H54 (cell line): ENCODE measurements around the gene PDHX.
"Not testable (repeated sequence)": the region's sequence is repeated elsewhere in the genome, so short reads cannot be mapped to it uniquely, and the experiment has no call there.

Experiments used
- DNase-seq: peaks from one replicate; pipeline ENCODE4 v3.0.0; 2011; ENCODE audit warnings: low spot score, mixed read lengths; ENCODE audit not compliant: insufficient read length
- FAIRE-seq: peaks from 3 replicates; lab custom pipeline; 2011; peaks lifted over from hg19 to GRCh38; lab: Jason Lieb, UNC
- POLR2A ChIP-seq: IDR thresholded peaks from 2 replicates; pipeline ENCODE4 v1.6.1; 2011; ENCODE audit warnings: low read depth, mild to moderate bottlenecking, low read length

PDHX gene

GRCh38 chr11:34898474-34898873 is 17.9 kb upstream of the PDHX start:
- TF ChIP-seq POLR2A: no peak
- DNase-seq (no peak), FAIRE-seq (no peak)

- FAIRE-seq: no peak
- TF ChIP-seq POLR2A: no peak
Observed at GRCh38 chr11:34899633-34900016, 16.8 kb upstream of the PDHX start.

GRCh38 chr11:34904421-34904955 is 11.9 kb upstream of the PDHX start:
- no peak for TF ChIP-seq POLR2A
- DNase-seq (no peak), FAIRE-seq (no peak)

More at GRCh38 chr11:34899633-34900016, 16.8 kb upstream of the PDHX start:
- no peak for DNase-seq

GRCh38 chr11:34905666-34906065 is 10.8 kb upstream of the PDHX start:
- FAIRE-seq (no peak), DNase-seq (no peak)
- no peak for TF ChIP-seq POLR2A

GRCh38 chr11:34907934-34908593 is 8.4 kb upstream of the PDHX start:
- no peak for TF ChIP-seq POLR2A
- DNase-seq (no peak), FAIRE-seq (peak; percentile 74)

GRCh38 chr11:34909415-34909814 is 7.0 kb upstream of the PDHX start:
- DNase-seq (no peak), FAIRE-seq (no peak)
- TF ChIP-seq POLR2A: no peak

- TF ChIP-seq POLR2A: no peak
- FAIRE-seq (no peak), DNase-seq (no peak)
Observed at GRCh38 chr11:34909955-34910354, 6.5 kb upstream of the PDHX start.

- no peak for TF ChIP-seq POLR2A
- DNase-seq (no peak), FAIRE-seq (no peak)
Observed at GRCh38 chr11:34910817-34911216, 5.6 kb upstream of the PDHX start.

- TF ChIP-seq POLR2A: no peak
- FAIRE-seq: no peak
Observed at GRCh38 chr11:34911676-34912075, 4.7 kb upstream of the PDHX start.

GRCh38 chr11:34913556-34913955 is 2.9 kb upstream of the PDHX start:
- not testable (repeated sequence) for FAIRE-seq, DNase-seq

More at GRCh38 chr11:34911676-34912075, 4.7 kb upstream of the PDHX start:
- DNase-seq: no peak

GRCh38 chr11:34915136-34916014 is 1.0 kb upstream of the PDHX start:
- no peak for TF ChIP-seq POLR2A
- FAIRE-seq: no peak
- DNase-seq: no peak

GRCh38 chr11:34916843-34917770 is 689 bp downstream of the PDHX start:
- no peak for TF ChIP-seq POLR2A
- FAIRE-seq (no peak), DNase-seq (peak; percentile 12)

- TF ChIP-seq POLR2A: no peak
- FAIRE-seq: no peak
- no peak for DNase-seq
Observed at GRCh38 chr11:34921156-34921555, 4.7 kb downstream of the PDHX start.
